ENCODE measurements around the gene TRIM41. TPM values are rescaled to one million over a fixed set of nuclear protein-coding genes. Genes with fewer than 3 reads are reported as not detected.

TRIM41 gene
- total and polyA plus RNA-seq, 2 of the 13 experiments (the other 11 are each of a cell fraction or from before 2014, with no cell fraction given), result 10.2 to 16.7 TPM

DNA sequence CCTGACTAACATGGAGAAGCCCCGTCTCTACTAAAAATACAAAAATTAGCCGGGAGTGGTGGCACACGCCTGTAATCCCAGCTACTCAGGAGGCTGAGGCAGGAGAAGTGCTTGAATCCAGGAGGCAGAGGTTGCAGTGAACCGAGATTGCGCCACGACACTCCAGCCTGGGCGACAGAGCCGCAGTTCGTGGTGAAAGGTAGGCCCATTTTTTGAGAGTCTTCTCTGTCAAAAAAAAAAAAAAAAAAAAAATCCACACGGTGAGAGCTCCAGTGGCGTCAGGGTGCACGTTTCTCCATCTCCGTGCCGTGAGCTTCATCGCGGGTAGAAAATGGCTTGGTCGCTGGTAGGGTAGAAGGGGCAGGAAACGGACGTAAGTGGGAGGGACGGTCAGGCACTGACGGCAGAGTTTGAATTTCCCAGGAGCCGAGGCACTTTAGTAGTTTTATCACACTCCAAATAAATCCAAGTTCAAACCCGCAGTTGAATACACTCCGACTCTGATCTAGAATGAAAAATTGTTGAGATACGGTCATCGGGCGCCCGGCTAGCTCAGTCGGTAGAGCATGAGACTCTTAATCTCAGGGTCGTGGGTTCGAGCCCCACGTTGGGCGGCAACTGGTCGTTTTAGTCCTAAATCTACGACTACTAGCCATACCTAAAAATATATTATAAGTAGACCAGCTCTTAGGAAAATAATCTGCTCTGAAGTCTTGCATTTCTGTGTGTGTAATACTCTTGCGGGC is 15.7 kb upstream of the TRIM41 start:
- Histone ChIP-seq H3K4me2 (ENCODE audit: low read depth, low read length) (peak overlapping the region; percentile 80), H3K9me3 (ENCODE audit: low read length) (no peaks in the 10 kb centered on the region), H3K4me3 (replicated peaks in 1 of 3; ENCODE audit: insufficient read depth in 1 of 3, low read depth in 2 of 3, low read length in 3 of 3) (peak overlapping the region; percentile 54 to 82 (median 61)), H2AFZ (ENCODE audit: low read length) (no peak overlapping the region), H3K79me2 (ENCODE audit: insufficient read depth, low read length) (no peaks in the 10 kb centered on the region), H3K9ac (ENCODE audit: insufficient read depth, low read depth, low read length) (peak overlapping the region; percentile 64), H3K27ac (ENCODE audit: extremely low read length, insufficient read depth, low read length) (peak overlapping the region; percentile 51), H3K27me3 (ENCODE audit: control insufficient read depth in 1 of 2, insufficient read depth in 2 of 2, low read length in 2 of 2) (peaks cover 2 to 35% of the 10 kb centered on the region in 2 experiments; a peak in 4 of 5 replicates), H3K36me3 (replicated peaks in 1 of 2; ENCODE audit: control insufficient read depth in 1 of 2, insufficient read depth in 2 of 2, low read length in 2 of 2) (no peaks in the 10 kb centered on the region), H3K4me1 (ENCODE audit: insufficient read depth, low read length) (peaks cover 30% of the 10 kb centered on the region), H4K20me1 (ENCODE audit: insufficient read depth, low read length) (no peaks in the 10 kb centered on the region)
- BruUV-seq (replicated peaks), result no TSS peak
- intact Hi-C loops (cut with micrococcal nuclease; ENCODE audit: unreplicated experiment), result loop anchor here (1.0 kb wide), 1 partner anchor 20 kb away; no protein-coding TSS in a partner anchor
- 1% methylated on average over 36 of the region's 36 CpGs for WGBS (ENCODE audit: low lambda C conversion rate)
- CTCF ChIA-PET (ENCODE audit: low intra/inter-chr PET ratio, low total read pairs), result no interaction called here
- FAIRE-seq (peak; percentile 54), DNase-seq (ENCODE audit: low spot score) (peak; percentile 82), ATAC-seq (peak; percentile 30)
- POLR2A ChIA-PET, result interaction anchor here (1.2 to 7.4 kb wide), 10 partner anchors 10 to 1584 kb away, joined by 3 to 104 read pairs (median 16); partner anchors contain the start of genes HNRNPH1, RACK1 and TRIM41
- in situ Hi-C loops (cut with HindIII; ENCODE audit: extremely low pct_ligation_motif_present, low pct_unique_long_range_greater_than_20kb), result no loop called here
- TF ChIP-seq IRF2 (CRISPR knock-in tag; IDR thresholded peaks at IDR 0.05) (peak; percentile 55; the same call in 1 of the 2 replicates), POGZ (CRISPR knock-in tag; IDR thresholded peaks at IDR 0.05) (no peak), NR2F6 (IDR thresholded peaks at IDR 0.05) (0 out of 2 replicates have a peak, but pooled peaks have one; percentile 35), NR2F6 (CRISPR knock-in tag; IDR thresholded peaks at IDR 0.05) (no peak), SOX6 (IDR thresholded peaks at IDR 0.05) (no peak), SOX6 (CRISPR knock-in tag; IDR thresholded peaks at IDR 0.05) (no peak), HNRNPH1 (optimal IDR thresholded peaks at IDR 0.05; ENCODE audit: low read depth, low read length) (no peak), ZNF274 (CRISPR knock-in tag; IDR thresholded peaks at IDR 0.05) (no peak), SNAPC2 (CRISPR knock-in tag; IDR thresholded peaks at IDR 0.05) (no peak), TGIF2 (CRISPR knock-in tag; IDR thresholded peaks at IDR 0.05) (no peak), HOXA9 (CRISPR knock-in tag; IDR thresholded peaks at IDR 0.05; ENCODE audit: borderline replicate concordance) (no peak), ZNF777 (CRISPR knock-in tag; IDR thresholded peaks at IDR 0.05) (peak; percentile 46), ZNF431 (CRISPR knock-in tag; IDR thresholded peaks at IDR 0.05; ENCODE audit: borderline replicate concordance, low read depth) (0 out of 2 replicates have a peak, but pooled peaks have one; percentile 15), ZBTB20 (CRISPR knock-in tag; IDR thresholded peaks at IDR 0.05; ENCODE audit: borderline replicate concordance, low read depth) (no peak), RBAK (CRISPR knock-in tag; IDR thresholded peaks at IDR 0.05) (no peak), ZNF282 (IDR thresholded peaks at IDR 0.05; ENCODE audit: partially characterized antibody) (no peak), ZBTB3 (CRISPR knock-in tag; IDR thresholded peaks at IDR 0.05; ENCODE audit: borderline replicate concordance, low read depth) (no peak), HOXA5 (CRISPR knock-in tag; IDR thresholded peaks at IDR 0.05) (peak; percentile 28; the same call in 1 of the 2 replicates), NRL (CRISPR knock-in tag; IDR thresholded peaks at IDR 0.05; ENCODE audit: borderline replicate concordance) (no peak), FOXM1 (CRISPR knock-in tag; IDR thresholded peaks at IDR 0.05) (no peak), SAFB2 (CRISPR knock-in tag; IDR thresholded peaks at IDR 0.05; ENCODE audit: borderline replicate concordance, low read depth) (peak; percentile 31; the same call in 1 of the 2 replicates)
- TF ChIP-seq, protein P1, sequence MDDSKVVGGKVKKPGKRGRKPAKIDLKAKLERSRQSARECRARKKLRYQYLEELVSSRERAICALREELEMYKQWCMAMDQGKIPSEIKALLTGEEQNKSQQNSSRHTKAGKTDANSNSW (CRISPR knock-in tag; IDR thresholded peaks at IDR 0.05; ENCODE audit: borderline replicate concordance), result no peak
- TF ChIP-seq, protein P2, sequence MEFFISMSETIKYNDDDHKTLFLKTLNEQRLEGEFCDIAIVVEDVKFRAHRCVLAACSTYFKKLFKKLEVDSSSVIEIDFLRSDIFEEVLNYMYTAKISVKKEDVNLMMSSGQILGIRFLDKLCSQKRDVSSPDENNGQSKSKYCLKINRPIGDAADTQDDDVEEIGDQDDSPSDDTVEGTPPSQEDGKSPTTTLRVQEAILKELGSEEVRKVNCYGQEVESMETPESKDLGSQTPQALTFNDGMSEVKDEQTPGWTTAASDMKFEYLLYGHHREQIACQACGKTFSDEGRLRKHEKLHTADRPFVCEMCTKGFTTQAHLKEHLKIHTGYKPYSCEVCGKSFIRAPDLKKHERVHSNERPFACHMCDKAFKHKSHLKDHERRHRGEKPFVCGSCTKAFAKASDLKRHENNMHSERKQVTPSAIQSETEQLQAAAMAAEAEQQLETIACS (CRISPR knock-in tag; IDR thresholded peaks at IDR 0.05), result no peak
- TF ChIP-seq, protein P3, sequence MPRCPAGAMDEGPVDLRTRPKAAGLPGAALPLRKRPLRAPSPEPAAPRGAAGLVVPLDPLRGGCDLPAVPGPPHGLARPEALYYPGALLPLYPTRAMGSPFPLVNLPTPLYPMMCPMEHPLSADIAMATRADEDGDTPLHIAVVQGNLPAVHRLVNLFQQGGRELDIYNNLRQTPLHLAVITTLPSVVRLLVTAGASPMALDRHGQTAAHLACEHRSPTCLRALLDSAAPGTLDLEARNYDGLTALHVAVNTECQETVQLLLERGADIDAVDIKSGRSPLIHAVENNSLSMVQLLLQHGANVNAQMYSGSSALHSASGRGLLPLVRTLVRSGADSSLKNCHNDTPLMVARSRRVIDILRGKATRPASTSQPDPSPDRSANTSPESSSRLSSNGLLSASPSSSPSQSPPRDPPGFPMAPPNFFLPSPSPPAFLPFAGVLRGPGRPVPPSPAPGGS (CRISPR knock-in tag; IDR thresholded peaks at IDR 0.05), result no peak
